ACC112 (cell line): ENCODE data around the gene GMIP.
"Not testable (repeated sequence)": the region's sequence is repeated elsewhere in the genome, so short reads cannot be mapped to it uniquely, and the experiment has no call there.

Experiments used
- H2AFZ ChIP-seq: fragments of 200-600 bp; sonication (generic); one replicate; pipeline ENCODE4 v1.6.0; 2017; ENCODE audit warnings: antibody characterized with exemption, low read length; ENCODE audit not compliant: unreplicated experiment
- H3K27ac ChIP-seq: fragments of 200-600 bp; sonication (generic); 2 replicates; pipeline ENCODE4 v1.5.1; 2014; ENCODE audit warnings: low read depth, mild to moderate bottlenecking, antibody characterized with exemption, low read length, moderate library complexity
- H3K27me3 ChIP-seq: fragments of 200-600 bp; sonication (generic); 2 replicates; pipeline ENCODE4 v1.6.1; 2014; ENCODE audit warnings: mild to moderate bottlenecking, antibody characterized with exemption, low read length, moderate library complexity, mixed read lengths; ENCODE audit not compliant: insufficient read depth
- H3K36me3 ChIP-seq: fragments of 200-600 bp; sonication (generic); 2 replicates; pipeline ENCODE4 v1.6.1; 2016; ENCODE audit warnings: mild to moderate bottlenecking, antibody characterized with exemption, low read length, moderate library complexity, mixed read lengths; ENCODE audit not compliant: insufficient read depth
- H3K4me1 ChIP-seq: fragments of 200-600 bp; sonication (generic); one replicate; pipeline ENCODE4 v1.6.1; 2016; ENCODE audit warnings: low read length, mixed read lengths; ENCODE audit not compliant: insufficient read depth, unreplicated experiment, control insufficient read depth
- H3K4me3 ChIP-seq: fragments of 200-600 bp; sonication (generic); 2 replicates; pipeline ENCODE4 v1.5.1; 2014; ENCODE audit warnings: mild to moderate bottlenecking, low read depth, low read length
- H3K79me2 ChIP-seq: fragments of 200-600 bp; sonication (generic); one replicate; pipeline ENCODE4 v1.6.0; 2016; ENCODE audit warnings: low read length; ENCODE audit not compliant: control insufficient read depth, unreplicated experiment, insufficient read depth

Gene GMIP, protein sequence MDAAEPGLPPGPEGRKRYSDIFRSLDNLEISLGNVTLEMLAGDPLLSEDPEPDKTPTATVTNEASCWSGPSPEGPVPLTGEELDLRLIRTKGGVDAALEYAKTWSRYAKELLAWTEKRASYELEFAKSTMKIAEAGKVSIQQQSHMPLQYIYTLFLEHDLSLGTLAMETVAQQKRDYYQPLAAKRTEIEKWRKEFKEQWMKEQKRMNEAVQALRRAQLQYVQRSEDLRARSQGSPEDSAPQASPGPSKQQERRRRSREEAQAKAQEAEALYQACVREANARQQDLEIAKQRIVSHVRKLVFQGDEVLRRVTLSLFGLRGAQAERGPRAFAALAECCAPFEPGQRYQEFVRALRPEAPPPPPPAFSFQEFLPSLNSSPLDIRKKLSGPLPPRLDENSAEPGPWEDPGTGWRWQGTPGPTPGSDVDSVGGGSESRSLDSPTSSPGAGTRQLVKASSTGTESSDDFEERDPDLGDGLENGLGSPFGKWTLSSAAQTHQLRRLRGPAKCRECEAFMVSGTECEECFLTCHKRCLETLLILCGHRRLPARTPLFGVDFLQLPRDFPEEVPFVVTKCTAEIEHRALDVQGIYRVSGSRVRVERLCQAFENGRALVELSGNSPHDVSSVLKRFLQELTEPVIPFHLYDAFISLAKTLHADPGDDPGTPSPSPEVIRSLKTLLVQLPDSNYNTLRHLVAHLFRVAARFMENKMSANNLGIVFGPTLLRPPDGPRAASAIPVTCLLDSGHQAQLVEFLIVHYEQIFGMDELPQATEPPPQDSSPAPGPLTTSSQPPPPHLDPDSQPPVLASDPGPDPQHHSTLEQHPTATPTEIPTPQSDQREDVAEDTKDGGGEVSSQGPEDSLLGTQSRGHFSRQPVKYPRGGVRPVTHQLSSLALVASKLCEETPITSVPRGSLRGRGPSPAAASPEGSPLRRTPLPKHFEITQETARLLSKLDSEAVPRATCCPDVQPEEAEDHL

DNA sequence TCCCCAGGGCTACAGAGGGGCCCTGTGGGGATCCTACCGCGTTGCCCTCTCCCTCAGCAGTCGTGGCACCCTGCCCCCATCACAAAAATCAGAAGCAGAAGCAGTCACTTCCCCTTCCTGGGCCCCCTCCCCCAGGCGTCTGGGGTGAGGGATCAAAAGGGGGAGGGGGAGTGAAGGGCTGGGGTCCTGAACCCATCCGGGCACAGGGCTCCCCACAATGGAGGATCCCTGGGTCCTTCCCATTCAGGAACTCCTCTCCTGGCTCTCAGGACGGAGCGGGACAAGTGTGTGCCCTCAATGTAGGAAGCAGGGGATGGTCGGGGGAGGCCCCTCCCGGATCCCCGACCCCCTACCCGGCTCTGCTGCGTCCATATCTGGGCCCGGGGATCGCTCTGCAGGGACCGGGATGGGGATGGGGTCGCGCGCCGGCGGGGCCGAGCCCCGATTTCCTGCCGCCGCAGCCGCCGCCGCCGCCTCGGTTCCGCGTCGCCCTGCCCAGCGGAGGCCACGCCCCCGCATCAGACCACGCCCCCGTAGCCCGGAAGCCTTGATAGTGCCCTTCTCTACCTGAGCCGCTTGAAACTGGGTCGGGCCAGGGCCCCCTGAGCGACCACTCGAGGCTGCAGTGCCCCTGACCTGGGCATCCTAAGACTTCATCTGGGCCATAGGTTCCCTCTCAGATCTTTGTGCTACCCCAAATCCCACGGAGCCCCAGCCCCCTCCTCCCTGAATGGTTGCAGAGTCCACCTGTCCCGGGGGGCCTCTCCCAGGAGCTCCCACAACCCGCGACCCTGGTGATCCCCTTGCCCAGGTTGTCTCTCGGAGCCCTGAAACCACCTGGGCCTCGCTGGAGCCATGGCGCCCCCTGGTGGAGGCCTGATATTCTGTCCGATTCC is at the start of gene GMIP:
GMIP (minus strand) TSS at position 500 of the 896 bp plus-strand sequence; CDS start at position 372, 128 bp downstream.
- H3K4me3 ChIP-seq, result peak within 1 kb of the TSS; percentile 98
- H3K79me2 ChIP-seq, result no peaks in the 10 kb centered on the region
- no peaks in the 10 kb centered on the region for H3K27me3 ChIP-seq
- no peak within 1 kb of the TSS for H3K27ac ChIP-seq
- no peaks in the 10 kb centered on the region for H3K36me3 ChIP-seq
- no peaks in the 10 kb centered on the region for H3K4me1 ChIP-seq
- H2AFZ ChIP-seq, result peak within 1 kb of the TSS; percentile 75

DNA sequence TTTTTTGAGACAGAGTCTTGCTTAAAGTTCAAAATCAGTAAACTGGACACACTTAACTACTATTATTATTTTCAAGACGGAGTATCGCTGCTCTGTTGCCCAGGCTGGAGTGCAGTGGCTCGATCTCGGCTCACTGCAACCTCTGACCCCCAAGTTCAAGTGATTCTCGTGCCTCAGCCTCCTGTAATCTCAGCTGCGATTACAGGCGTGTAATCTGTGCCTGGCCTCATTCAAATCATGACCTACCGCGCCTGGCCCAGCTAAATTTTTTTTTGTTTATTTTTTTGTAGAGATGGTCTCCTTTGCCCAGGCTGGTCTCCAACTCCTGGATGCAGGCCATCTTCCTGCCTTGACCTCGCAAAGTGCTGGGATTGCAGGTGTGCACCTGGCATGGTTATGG is 48.2 kb upstream of the GMIP start:
- no peak overlapping the region for H3K4me3 ChIP-seq
- no peaks in the 10 kb centered on the region for H3K36me3 ChIP-seq
- no peak overlapping the region for H3K27ac ChIP-seq
- no peak overlapping the region for H2AFZ ChIP-seq
- no peaks in the 10 kb centered on the region for H3K4me1 ChIP-seq
- no peaks in the 10 kb centered on the region for H3K27me3 ChIP-seq
- no peaks in the 10 kb centered on the region for H3K79me2 ChIP-seq

DNA sequence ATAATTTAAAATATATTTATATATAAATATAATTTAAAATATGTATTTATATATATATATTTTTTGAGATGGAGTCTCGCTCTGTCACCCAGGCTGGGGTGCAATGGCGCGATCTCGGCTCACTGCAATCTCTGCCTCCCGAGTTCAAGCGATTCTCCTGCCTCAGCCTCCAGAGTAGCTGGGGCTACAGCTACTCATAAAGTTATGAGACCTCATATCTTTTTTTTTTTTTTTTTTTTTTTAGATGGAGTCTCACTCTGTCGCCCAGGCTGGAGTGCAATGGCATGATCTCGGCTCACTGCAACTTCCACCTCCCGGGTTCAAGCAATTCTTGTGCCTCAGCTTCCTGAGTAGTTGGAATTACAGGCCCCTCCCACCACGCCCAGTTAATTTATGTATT is 45.6 kb upstream of the GMIP start:
- H3K27ac ChIP-seq, H3K36me3 ChIP-seq, H3K4me1 ChIP-seq, H3K79me2 ChIP-seq, H3K27me3 ChIP-seq, H3K4me3 ChIP-seq, H2AFZ ChIP-seq: not testable (repeated sequence)

DNA sequence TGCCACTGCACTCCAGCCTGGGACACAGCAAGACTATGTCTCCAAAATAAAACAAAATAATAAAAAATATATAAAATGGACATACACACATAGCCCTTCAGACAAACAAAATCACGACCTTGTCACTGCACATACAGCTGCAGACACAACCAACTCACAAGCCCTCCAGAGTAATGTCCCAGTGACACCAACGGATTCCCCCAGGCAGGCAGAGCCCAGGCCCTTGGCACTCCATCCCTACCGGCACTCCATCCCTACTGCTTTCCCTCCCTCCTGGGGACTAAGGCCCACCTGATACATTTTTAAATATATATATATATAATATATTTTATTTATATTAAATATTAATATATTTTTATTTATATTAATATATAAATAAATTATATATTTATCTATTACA is 43.6 kb upstream of the GMIP start:
- Histone ChIP-seq H3K4me3 (no peak overlapping the region), H3K79me2 (no peaks in the 10 kb centered on the region), H3K27me3 (no peaks in the 10 kb centered on the region), H3K27ac (no peak overlapping the region), H2AFZ (no peak overlapping the region), H3K4me1 (no peaks in the 10 kb centered on the region), H3K36me3 (no peaks in the 10 kb centered on the region)

DNA sequence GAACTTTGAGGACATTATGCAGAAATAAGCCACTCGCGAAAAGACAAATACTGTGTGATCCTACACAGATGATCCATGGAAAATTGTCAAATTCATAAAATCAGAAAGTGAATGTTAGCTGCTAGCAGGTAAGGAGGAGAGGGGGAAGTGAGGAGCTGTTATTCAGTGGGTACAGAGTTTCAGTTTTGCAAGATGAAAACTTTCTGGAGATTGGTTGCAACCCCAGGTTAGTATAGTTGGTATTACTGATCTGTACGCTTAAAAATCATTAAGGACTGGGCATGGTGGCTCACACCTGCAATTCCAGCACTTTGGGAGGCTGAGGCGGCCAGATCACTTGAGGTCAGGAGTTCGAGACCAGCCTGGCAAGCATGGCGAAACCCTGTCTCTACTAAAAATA is 43.1 kb upstream of the GMIP start:
- no peak overlapping the region for H3K4me3 ChIP-seq
- H2AFZ ChIP-seq, result no peak overlapping the region
- H3K27ac ChIP-seq, result no peak overlapping the region
- H3K27me3 ChIP-seq, result no peaks in the 10 kb centered on the region
- H3K4me1 ChIP-seq, result no peaks in the 10 kb centered on the region
- H3K79me2 ChIP-seq, result no peaks in the 10 kb centered on the region
- H3K36me3 ChIP-seq, result no peaks in the 10 kb centered on the region

DNA sequence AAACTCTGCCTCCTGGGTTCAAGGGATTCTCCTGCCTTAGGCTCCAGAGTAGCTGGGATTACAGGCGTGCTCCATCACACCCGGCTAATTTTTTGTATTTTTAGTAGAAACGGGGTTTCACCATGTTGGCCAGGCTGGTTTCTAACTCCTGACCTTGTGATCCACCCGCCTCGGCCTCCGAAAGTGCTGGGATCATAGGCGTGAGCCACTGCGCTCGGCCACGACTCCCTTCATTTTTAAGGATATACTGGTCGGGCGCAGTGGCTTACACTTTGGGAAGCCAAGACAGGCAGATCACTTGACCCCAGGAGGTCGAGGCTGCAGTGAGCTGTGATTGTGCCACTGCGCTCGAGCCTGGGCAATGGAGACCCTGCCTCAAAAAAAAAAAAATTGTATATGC is 42.7 kb upstream of the GMIP start:
- not testable (repeated sequence) for H3K36me3 ChIP-seq, H3K79me2 ChIP-seq, H3K27me3 ChIP-seq, H3K4me1 ChIP-seq, H3K4me3 ChIP-seq, H3K27ac ChIP-seq, H2AFZ ChIP-seq

DNA sequence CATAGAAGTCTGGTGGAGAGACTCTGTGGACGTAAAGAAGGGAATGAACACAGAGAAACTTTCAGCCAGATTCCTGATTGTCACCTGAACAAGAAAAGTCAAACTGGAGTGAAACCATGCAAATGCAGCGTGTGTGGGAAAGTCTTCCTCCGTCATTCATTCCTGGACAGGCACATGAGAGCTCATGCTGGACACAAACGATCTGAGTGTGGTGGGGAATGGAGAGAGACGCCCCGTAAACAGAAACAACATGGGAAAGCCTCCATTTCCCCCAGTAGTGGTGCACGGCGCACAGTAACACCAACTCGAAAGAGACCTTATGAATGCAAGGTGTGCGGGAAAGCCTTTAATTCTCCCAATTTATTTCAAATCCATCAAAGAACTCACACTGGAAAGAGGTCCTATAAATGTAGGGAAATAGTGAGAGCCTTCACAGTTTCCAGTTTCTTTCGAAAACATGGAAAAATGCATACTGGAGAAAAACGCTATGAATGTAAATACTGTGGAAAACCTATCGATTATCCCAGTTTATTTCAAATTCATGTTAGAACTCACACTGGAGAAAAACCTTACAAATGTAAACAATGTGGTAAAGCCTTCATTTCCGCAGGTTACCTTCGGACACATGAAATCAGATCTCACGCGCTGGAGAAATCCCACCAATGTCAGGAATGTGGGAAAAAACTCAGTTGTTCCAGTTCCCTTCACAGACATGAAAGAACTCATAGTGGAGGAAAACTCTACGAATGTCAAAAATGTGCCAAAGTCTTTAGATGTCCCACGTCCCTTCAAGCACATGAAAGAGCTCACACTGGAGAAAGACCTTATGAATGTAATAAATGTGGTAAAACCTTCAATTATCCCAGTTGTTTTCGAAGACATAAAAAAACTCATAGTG is 36.0 kb upstream of the GMIP start:
- Histone ChIP-seq H3K4me3 (no peak overlapping the region), H2AFZ (no peak overlapping the region), H3K4me1 (no peaks in the 10 kb centered on the region), H3K27me3 (no peaks in the 10 kb centered on the region), H3K27ac (no peak overlapping the region), H3K36me3 (peaks cover 41% of the 10 kb centered on the region), H3K79me2 (peaks cover under 1% of the 10 kb centered on the region)

DNA sequence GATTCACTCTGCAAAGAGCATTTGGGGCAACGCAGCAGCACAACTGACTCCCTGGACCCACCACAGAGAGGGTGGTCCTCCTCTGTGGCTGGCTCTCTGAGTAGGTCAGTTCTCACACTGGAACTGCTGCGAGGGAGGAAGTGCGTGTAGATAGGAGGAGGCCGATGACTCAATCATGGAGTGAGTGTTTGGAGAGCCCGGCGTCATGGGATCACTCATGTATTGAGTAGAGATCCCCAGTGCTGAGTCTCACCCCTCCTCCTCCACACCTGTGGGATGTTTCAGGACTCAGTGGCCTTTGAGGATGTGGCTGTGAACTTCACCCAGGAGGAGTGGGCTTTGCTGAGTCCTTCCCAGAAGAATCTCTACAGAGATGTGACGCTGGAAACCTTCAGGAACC is 34.1 kb upstream of the GMIP start:
- Histone ChIP-seq H3K4me3 (no peak overlapping the region), H3K27ac (no peak overlapping the region), H3K79me2 (peaks cover 2% of the 10 kb centered on the region), H3K36me3 (peaks cover 50% of the 10 kb centered on the region), H3K27me3 (no peaks in the 10 kb centered on the region), H2AFZ (no peak overlapping the region), H3K4me1 (no peaks in the 10 kb centered on the region)

DNA sequence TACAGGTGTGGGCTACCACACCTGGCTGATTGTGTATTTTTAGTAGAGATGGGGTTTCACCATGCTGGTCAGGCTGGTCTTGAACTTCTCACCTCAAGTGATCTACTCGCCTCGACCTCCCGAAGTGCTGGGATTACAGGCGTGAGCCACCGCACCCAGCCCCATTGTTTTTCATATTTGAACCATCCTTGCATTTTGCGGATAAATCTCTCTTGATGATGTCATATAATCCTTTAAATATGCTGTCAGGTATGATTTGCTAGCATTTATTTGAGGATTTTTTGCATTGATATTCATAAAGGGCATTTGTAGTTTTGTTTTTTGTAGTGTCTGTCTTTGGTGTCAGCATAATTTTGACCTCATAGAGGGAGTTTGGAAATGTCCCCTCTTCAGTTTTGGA is 30.9 kb upstream of the GMIP start:
- peaks cover 19% of the 10 kb centered on the region for H3K79me2 ChIP-seq
- peaks cover 37% of the 10 kb centered on the region for H3K36me3 ChIP-seq

More for the DNA sequence above, 30.9 kb upstream of the GMIP start:
- Histone ChIP-seq H3K4me1 (peaks cover 4% of the 10 kb centered on the region), H3K27me3 (no peaks in the 10 kb centered on the region), H3K4me3 (no peak overlapping the region), H2AFZ (no peak overlapping the region), H3K27ac (no peak overlapping the region)
